Prostate gland (tissue), 2 donors: Measurements from ENCODE around the gene GRID1. TPM values are rescaled to one million over a fixed set of nuclear protein-coding genes. Genes with fewer than 3 reads are reported as not detected.

Source experiments
- DNase-seq: peaks from one replicate; pipeline ENCODE4 v3.0.0-alpha.2; 2019; ENCODE audit warnings: low spot score
- H3K27ac ChIP-seq, 2 donors: fragments of 200-600 bp; sonication (generic); 2 replicates each; pipeline ENCODE4 v1.5.1; 2017 to 2019
- H3K27me3 ChIP-seq: fragments of 200-600 bp; sonication (generic); replicated peaks from 2 replicates; pipeline ENCODE4 v1.5.1; 2019; ENCODE audit not compliant: insufficient read depth
- H3K36me3 ChIP-seq, 2 donors: fragments of 200-600 bp; sonication (generic); 1 replicate in 1 of 2; 2 replicates in 1 of 2; pipeline versions ENCODE4 v1.5.1 to v1.8.1; 2017 to 2019
- H3K4me1 ChIP-seq: fragments of 200-600 bp; sonication (generic); replicated peaks from 2 replicates; pipeline ENCODE4 v1.5.1; 2019
- H3K4me3 ChIP-seq, 2 donors: fragments of 200-600 bp; sonication (generic); 2 replicates each; pipeline ENCODE4 v1.5.1; 2017 to 2019
- H3K9me3 ChIP-seq: fragments of 200-600 bp; sonication (generic); 2 replicates; pipeline ENCODE4 v1.5.1; 2017
- POLR2A ChIP-seq: fragments of 450-650 bp; IDR thresholded peaks from one replicate; pipeline ENCODE4 v1.6.1; 2016; ENCODE audit warnings: antibody characterized with exemption, mild to moderate bottlenecking
- POLR2AphosphoS5 ChIP-seq: sonication (generic); formaldehyde crosslinking; IDR thresholded peaks from one replicate; pipeline ENCODE4 v1.6.1; 2017; ENCODE audit warnings: antibody characterized with exemption
- WGBS: methylation state at CpG from one replicate; pipeline ENCODE4 v1.1.5; 2018; 5-methylcytosine and 5-hydroxymethylcytosine counted together
- intact Hi-C: fragments of 100-400 bp; cut with DNase I; formaldehyde crosslinking; loops from one replicate; pipeline ENCODE4 v1.14.2; 2022
- total RNA-seq, 2 donors: library from RNA; depleted of rRNA; stranded (reverse); fragments of >200 nt; gene quantifications; one replicate each; pipeline ENCODE4 v1.1.0, GENCODE V29; 2016
- TF ChIP-seq, protein P1 (sequence below), 4 experiments: fragments of 200-600 bp in 2 of 4; fragments of 450-650 bp in 2 of 4; sonication (generic) in 2 of 4; IDR thresholded peaks; 1 replicate in 3 of 4; 2 replicates in 1 of 4; pipeline ENCODE4 v1.5.1; 2016 to 2019; ENCODE audit warnings: antibody characterized with exemption in 4 of 4, mild to moderate bottlenecking in 2 of 4, moderate library complexity in 2 of 4

The GRID1 gene
- total RNA-seq, 2 donors from 2014 or later = 1.0 to 10.0 TPM

DNA sequence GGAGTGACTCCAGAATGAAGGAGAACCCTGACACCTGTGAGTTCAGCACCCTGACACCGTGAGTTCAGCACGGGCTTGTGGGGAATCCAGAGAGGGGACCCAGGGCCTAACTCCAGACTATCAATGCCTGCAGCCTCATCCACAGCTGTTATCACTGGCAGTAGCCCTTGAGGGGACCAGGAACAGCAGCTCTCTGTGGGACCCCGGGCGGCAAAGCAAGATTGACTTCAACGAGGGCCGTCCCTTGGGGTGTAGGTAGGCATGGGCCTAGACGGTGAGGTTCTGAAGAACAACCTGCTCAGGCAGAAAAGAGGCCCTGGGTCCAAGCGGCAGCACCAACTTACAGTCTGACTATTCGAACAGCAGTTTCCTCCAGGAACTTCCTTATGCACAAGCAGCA, 8.9 kb downstream of the GRID1 start:
- DNase-seq = no peak
- Histone ChIP-seq H3K4me3 (no peak overlapping the region), H3K9me3 (no peaks in the 10 kb centered on the region), H3K4me1 (no peaks in the 10 kb centered on the region), H3K27me3 (no peaks in the 10 kb centered on the region), H3K36me3 (no peaks in the 10 kb centered on the region), H3K27ac (no peak overlapping the region)
- no peak for TF ChIP-seq POLR2AphosphoS5
- TF ChIP-seq POLR2A = no peak
- TF ChIP-seq, protein P1, sequence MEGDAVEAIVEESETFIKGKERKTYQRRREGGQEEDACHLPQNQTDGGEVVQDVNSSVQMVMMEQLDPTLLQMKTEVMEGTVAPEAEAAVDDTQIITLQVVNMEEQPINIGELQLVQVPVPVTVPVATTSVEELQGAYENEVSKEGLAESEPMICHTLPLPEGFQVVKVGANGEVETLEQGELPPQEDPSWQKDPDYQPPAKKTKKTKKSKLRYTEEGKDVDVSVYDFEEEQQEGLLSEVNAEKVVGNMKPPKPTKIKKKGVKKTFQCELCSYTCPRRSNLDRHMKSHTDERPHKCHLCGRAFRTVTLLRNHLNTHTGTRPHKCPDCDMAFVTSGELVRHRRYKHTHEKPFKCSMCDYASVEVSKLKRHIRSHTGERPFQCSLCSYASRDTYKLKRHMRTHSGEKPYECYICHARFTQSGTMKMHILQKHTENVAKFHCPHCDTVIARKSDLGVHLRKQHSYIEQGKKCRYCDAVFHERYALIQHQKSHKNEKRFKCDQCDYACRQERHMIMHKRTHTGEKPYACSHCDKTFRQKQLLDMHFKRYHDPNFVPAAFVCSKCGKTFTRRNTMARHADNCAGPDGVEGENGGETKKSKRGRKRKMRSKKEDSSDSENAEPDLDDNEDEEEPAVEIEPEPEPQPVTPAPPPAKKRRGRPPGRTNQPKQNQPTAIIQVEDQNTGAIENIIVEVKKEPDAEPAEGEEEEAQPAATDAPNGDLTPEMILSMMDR (IDR thresholded peaks at IDR 0.05) = no peak
- 77% methylated on average over 9 of the region's 9 CpGs for WGBS
- intact Hi-C loops = no loop called here

DNA sequence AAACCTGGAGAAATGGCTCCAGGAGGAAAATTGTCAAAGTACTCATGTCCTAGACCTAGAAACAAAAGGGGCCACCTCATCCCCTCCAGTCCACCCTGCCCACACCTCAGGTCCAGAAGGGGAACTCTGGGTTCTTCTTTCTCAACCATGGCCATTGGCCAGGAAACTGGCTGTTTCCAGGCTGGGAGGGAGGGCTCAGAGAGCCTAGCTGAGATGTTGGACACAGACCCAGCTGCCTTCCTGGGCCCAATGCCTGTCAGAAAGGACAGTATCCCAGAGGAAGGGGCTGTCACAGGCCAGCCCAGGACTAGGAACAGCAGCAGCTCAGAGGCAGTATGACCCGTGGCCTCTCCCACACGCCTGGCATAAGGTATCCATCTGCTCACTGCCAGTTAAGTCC, 9.6 kb downstream of the GRID1 start:
- H3K27me3 ChIP-seq = no peaks in the 10 kb centered on the region
- no peak overlapping the region for H3K27ac ChIP-seq
- H3K9me3 ChIP-seq = no peaks in the 10 kb centered on the region
- no peak for TF ChIP-seq POLR2A
- TF ChIP-seq, protein P1 (IDR thresholded peaks at IDR 0.05) = no peak
- TF ChIP-seq POLR2AphosphoS5 = no peak
- H3K4me1 ChIP-seq = no peaks in the 10 kb centered on the region
- WGBS = 90% methylated on average over 2 of the region's 2 CpGs
- DNase-seq = no peak
- no peak overlapping the region for H3K4me3 ChIP-seq
- intact Hi-C loops = no loop called here
- H3K36me3 ChIP-seq = no peaks in the 10 kb centered on the region

DNA sequence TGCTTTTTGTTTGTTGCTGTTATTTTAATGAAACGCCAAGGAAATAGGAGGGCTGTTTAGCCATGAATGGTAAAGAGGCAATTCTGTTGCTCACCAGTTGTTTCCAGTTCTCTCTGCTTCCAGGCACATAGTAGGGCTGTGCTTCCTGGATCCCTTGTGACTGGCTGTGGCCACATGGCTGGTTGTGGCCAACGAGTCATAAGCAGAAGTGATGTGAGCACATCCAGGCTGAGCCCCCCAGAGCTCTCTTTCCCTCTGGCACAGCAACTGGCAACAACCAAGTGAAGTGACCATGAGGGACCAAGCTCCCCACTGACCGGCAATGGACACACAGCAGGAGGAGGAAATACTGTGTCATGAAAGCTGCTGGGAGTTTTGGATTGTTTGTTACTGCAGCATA, 10.3 kb downstream of the GRID1 start:
- no peak overlapping the region for H3K27ac ChIP-seq
- no peak for DNase-seq
- no peak overlapping the region for H3K4me3 ChIP-seq
- TF ChIP-seq POLR2A (no peak), POLR2AphosphoS5 (no peak)
- TF ChIP-seq, protein P1 (IDR thresholded peaks at IDR 0.05) = no peak
- intact Hi-C loops = no loop called here
- H3K36me3 ChIP-seq = no peaks in the 10 kb centered on the region
- no peaks in the 10 kb centered on the region for H3K27me3 ChIP-seq
- WGBS = 85% methylated on average over 3 of the region's 3 CpGs
- H3K9me3 ChIP-seq = no peaks in the 10 kb centered on the region
- no peaks in the 10 kb centered on the region for H3K4me1 ChIP-seq

DNA sequence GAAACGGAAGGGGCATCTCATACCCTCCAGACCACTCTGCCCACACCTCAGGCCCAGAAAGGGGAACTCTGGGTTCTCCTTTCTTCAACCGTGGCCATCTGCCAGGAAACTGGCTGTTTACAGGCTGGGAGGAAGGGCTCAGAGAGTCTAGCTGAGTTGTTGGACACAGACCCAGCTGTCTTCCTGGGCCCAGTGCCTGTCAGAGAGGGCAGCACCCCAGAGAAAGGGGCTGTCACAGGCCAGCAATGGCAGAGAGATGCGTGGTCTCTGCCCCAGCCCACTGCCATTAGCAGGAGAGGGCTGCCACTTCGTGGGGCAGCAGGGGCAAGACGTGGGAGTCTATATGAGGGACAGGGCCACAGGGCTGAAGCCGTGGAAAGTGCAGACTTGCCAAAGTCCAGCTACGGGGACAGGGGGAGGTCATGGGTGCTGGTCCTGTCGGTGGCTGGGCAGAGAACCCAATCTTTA, 11.0 kb downstream of the GRID1 start:
- WGBS = 50% methylated on average over 8 of the region's 8 CpGs
- Histone ChIP-seq H3K27me3 (no peaks in the 10 kb centered on the region), H3K4me1 (no peaks in the 10 kb centered on the region), H3K9me3 (no peaks in the 10 kb centered on the region), H3K4me3 (no peak overlapping the region), H3K36me3 (no peaks in the 10 kb centered on the region), H3K27ac (no peak overlapping the region)
- TF ChIP-seq POLR2A = no peak
- TF ChIP-seq, protein P1 (IDR thresholded peaks at IDR 0.05) = no peak
- no peak for TF ChIP-seq POLR2AphosphoS5
- no peak for DNase-seq
- intact Hi-C loops = no loop called here

DNA sequence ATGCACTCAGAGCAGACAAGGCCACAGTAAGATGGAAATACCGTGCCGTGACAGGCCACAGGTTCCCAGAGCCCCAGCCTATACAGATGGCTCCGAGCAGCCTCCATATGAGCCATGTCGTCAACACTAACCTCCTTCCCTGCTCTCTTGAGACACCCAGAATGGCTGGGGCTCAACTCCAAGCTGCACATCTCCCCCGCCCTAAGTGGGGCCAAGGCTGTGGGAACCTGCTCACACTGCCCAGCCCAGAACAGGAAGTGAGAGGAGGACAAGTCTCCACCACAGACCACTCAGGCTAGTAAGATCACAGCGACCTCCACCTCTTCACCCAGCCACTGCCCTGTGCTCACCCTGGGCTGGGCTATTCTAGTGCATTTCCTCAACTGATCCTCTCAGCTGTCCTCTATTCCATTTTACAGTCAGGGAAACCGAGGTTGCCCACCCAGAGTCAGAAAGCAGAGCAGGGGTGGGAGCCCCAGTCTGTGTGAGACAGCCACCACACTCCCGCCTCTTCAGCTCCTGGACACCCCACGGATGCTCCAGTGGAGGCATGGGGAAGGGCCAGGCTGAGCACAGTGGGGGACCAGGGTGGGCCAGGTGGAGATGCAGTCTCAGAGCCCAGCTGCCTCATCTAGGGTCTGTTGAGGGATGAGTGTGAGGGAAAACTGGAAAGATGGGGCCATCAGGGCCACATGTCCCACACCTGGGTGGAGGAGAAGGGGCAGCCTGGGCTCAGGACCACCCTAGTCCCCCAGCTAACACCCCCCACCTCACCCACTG, 11.6 kb downstream of the GRID1 start:
- intact Hi-C loops = no loop called here
- Histone ChIP-seq H3K9me3 (no peaks in the 10 kb centered on the region), H3K4me3 (no peak overlapping the region), H3K36me3 (no peaks in the 10 kb centered on the region), H3K4me1 (no peaks in the 10 kb centered on the region), H3K27ac (no peak overlapping the region), H3K27me3 (no peaks in the 10 kb centered on the region)
- WGBS = 90% methylated on average over 8 of the region's 9 CpGs
- DNase-seq = no peak
- TF ChIP-seq, protein P1 (IDR thresholded peaks at IDR 0.05) = no peak
- TF ChIP-seq POLR2A = no peak
- no peak for TF ChIP-seq POLR2AphosphoS5
